Liver (tissue), 3 donors: ENCODE data around the gene KRTAP9-6.

Experiments used
- RAD21 ChIP-seq, 2 donors: IDR thresholded peaks; 2 replicates each; pipeline ENCODE4 v1.6.1; 2016; ENCODE audit warnings: antibody characterized with exemption in 2 of 2, mild to moderate bottlenecking in 2 of 2
- RXRA ChIP-seq, 2 donors: IDR thresholded peaks; 2 replicates each; pipeline ENCODE4 v1.6.1; 2017 to 2018; ENCODE audit warnings: antibody characterized with exemption in 2 of 2, mild to moderate bottlenecking in 1 of 2
- YY1 ChIP-seq: IDR thresholded peaks from 2 replicates; pipeline ENCODE4 v1.6.1; 2016; ENCODE audit warnings: antibody characterized with exemption, mild to moderate bottlenecking
- TF ChIP-seq, protein P1 (sequence below): fragments of 150-350 bp; IDR thresholded peaks from 2 replicates; pipeline ENCODE4 v1.5.1; 2017; ENCODE audit warnings: improper control_type of control experiment, low read depth, low read length; ENCODE audit not compliant: missing input control
- TF ChIP-seq, protein P2 (sequence below): IDR thresholded peaks from 2 replicates; pipeline ENCODE4 v1.6.1; 2016; ENCODE audit warnings: antibody characterized with exemption
- donor health status: healthy.
- donor health status: healthy.

DNA sequence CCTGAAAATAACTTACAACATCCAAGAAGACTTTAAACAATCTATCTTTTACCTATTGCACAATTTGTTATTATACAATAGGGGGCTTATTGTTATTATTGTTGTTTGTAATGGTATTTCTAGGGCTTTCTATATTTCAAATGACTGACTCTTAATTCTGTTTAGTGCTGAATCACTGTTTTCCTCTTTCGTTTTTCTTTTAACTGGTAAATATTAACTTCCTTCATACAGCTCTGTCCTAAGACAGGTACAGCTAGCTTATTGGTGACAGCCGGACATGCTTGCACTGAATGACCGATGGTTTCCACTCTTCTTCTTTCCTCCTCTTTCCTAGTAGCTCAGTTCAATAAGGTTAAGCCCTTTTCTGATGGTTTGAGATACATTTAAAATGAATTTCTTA is 21.9 kb downstream of the KRTAP9-6 start:
- TF ChIP-seq RXRA (IDR thresholded peaks at IDR 0.05): no peak
- no peak for TF ChIP-seq YY1
- TF ChIP-seq, protein P1, sequence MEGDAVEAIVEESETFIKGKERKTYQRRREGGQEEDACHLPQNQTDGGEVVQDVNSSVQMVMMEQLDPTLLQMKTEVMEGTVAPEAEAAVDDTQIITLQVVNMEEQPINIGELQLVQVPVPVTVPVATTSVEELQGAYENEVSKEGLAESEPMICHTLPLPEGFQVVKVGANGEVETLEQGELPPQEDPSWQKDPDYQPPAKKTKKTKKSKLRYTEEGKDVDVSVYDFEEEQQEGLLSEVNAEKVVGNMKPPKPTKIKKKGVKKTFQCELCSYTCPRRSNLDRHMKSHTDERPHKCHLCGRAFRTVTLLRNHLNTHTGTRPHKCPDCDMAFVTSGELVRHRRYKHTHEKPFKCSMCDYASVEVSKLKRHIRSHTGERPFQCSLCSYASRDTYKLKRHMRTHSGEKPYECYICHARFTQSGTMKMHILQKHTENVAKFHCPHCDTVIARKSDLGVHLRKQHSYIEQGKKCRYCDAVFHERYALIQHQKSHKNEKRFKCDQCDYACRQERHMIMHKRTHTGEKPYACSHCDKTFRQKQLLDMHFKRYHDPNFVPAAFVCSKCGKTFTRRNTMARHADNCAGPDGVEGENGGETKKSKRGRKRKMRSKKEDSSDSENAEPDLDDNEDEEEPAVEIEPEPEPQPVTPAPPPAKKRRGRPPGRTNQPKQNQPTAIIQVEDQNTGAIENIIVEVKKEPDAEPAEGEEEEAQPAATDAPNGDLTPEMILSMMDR: no peak
- no peak for TF ChIP-seq RAD21 (IDR thresholded peaks at IDR 0.05)
- TF ChIP-seq, protein P2, sequence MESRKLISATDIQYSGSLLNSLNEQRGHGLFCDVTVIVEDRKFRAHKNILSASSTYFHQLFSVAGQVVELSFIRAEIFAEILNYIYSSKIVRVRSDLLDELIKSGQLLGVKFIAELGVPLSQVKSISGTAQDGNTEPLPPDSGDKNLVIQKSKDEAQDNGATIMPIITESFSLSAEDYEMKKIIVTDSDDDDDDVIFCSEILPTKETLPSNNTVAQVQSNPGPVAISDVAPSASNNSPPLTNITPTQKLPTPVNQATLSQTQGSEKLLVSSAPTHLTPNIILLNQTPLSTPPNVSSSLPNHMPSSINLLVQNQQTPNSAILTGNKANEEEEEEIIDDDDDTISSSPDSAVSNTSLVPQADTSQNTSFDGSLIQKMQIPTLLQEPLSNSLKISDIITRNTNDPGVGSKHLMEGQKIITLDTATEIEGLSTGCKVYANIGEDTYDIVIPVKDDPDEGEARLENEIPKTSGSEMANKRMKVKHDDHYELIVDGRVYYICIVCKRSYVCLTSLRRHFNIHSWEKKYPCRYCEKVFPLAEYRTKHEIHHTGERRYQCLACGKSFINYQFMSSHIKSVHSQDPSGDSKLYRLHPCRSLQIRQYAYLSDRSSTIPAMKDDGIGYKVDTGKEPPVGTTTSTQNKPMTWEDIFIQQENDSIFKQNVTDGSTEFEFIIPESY: no peak
